D721Med (cell line): ENCODE measurements around the gene PPP3R1.

Experiments used
- DNase-seq: peaks from one replicate; pipeline ENCODE4 v3.0.0; 2011; ENCODE audit warnings: low spot score; ENCODE audit not compliant: insufficient read length
- FAIRE-seq: peaks from 2 replicates; lab custom pipeline; 2011; peaks lifted over from hg19 to GRCh38; lab: Jason Lieb, UNC
- CTCF ChIP-seq: IDR thresholded peaks from 2 replicates; pipeline ENCODE4 v1.5.1; 2012; ENCODE audit warnings: mild to moderate bottlenecking, control low read depth; ENCODE audit not compliant: insufficient read depth; ENCODE audit errors: missing control alignments

The PPP3R1 gene

GRCh38 chr2:68156419-68156818 lies 95.9 kb downstream of the PPP3R1 start:
- TF ChIP-seq CTCF = no peak
- no peak for FAIRE-seq

DNA sequence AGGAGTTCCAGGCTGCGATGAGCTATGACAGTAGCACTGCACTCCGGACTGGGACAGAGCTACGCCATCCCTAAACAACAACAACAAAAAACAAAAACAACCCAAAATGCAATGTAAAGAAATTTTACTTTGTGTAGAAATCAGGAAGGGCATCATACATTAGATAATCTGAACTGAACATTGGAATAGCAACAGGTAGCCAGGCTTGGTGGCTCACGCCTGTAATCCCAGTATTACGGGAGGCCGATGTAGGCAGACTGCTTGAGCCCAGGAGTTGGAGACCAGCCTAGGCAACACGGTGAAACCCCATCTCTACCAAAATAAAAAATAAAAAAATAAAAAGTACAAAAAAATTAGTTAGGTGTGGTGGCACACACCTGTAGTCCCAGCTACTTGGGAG lies 96.7 kb downstream of the PPP3R1 start:
- TF ChIP-seq CTCF = no peak
- FAIRE-seq (no peak), DNase-seq (no peak)

More at GRCh38 chr2:68156419-68156818, 95.9 kb downstream of the PPP3R1 start:
- no peak for DNase-seq

- TF ChIP-seq CTCF = no peak
- FAIRE-seq = no peak
Measured at GRCh38 chr2:68152681-68153347, 99.5 kb downstream of the PPP3R1 start.

GRCh38 chr2:68151037-68151436 lies 101.3 kb downstream of the PPP3R1 start:
- no peak for DNase-seq
- FAIRE-seq = no peak
- TF ChIP-seq CTCF = no peak

More at GRCh38 chr2:68152681-68153347, 99.5 kb downstream of the PPP3R1 start:
- DNase-seq = no peak

- DNase-seq = no peak
- no peak for FAIRE-seq
- TF ChIP-seq CTCF = no peak
Measured at GRCh38 chr2:68141875-68142274, 110.5 kb downstream of the PPP3R1 start.

DNA sequence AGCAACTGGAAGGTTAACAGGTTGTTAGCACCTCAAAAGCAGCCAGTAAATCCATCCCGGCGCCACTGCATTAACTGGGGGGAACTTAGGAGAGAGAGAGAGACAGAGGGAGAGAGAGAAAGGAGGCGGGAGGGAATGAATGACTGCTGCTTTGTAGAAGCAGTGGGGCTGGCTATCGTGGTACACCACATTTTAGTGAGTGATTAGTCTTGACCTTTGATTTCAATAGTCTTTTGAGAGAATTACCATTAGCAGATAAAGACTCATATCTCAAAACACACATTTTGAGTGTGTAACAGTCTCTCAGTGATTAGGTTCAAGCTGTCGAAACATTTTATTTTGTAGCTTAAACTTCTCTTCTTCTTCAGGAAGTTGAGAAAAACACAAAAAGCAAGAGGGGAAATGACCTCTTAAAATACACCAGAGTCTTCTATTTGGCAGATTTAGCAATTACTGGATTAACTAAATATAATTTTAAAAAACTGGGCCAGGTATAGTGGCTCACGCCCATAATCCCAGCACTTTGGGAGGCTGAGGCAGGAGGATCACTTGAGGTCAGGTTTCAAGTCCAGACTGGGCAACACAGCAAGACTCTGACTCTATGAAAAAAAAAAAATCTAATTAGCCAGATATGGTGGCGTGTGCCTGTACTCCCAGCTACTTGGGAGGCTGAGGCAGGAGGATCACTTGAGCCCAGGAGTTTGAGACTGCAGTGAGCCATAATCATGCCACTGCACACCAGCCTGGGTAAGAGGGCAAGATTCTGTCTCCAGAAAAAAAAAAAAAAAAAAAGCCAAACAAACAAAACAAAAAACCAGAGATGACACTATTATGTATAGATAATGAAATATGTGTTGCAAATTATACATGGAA lies 116.6 kb downstream of the PPP3R1 start:
- no peak for DNase-seq
- no peak for TF ChIP-seq CTCF
- FAIRE-seq = peak; percentile 88
